SK-N-SH treated with all-trans-retinoic acid at 6 μM for 48 hours (cell line): ENCODE data around the gene SRGAP1.

Experiments used
- ATAC-seq: fragments of 200-7000 bp; cut with Tn5 transposase; 3 replicates; pipeline ENCODE4 v1.9.1; 2020; ENCODE audit warnings: mild to moderate bottlenecking, moderate library complexity
- ARNTL ChIP-seq: fragments of 450-650 bp; formaldehyde crosslinking; IDR thresholded peaks from 2 replicates; pipeline ENCODE4 v1.5.0; 2020; ENCODE audit warnings: low read depth, mild to moderate bottlenecking, moderate library complexity, borderline replicate concordance
- BACH2 ChIP-seq: fragments of 250-450 bp; sonication (Bioruptor Pico); IDR thresholded peaks from 2 replicates; pipeline ENCODE4 v1.9.0; 2021; ENCODE audit warnings: mild to moderate bottlenecking, borderline replicate concordance
- CREB5 ChIP-seq: fragments of 250-450 bp; sonication (Bioruptor Pico); IDR thresholded peaks from 2 replicates; pipeline ENCODE4 v1.5.1; 2020; ENCODE audit warnings: low read depth, mild to moderate bottlenecking, moderate library complexity
- CSDC2 ChIP-seq: fragments of 250-450 bp; sonication (Bioruptor Pico); IDR thresholded peaks from 2 replicates; pipeline ENCODE4 v1.5.0; 2020; ENCODE audit warnings: mild to moderate bottlenecking, moderate library complexity
- CSRNP3 ChIP-seq: fragments of 250-450 bp; sonication (Bioruptor Pico); IDR thresholded peaks from 2 replicates; pipeline ENCODE4 v1.5.1; 2021; ENCODE audit warnings: mild to moderate bottlenecking, moderate library complexity
- ESRRG ChIP-seq: fragments of 250-450 bp; sonication (Bioruptor Pico); IDR thresholded peaks from 2 replicates; pipeline ENCODE4 v1.6.1; 2021; ENCODE audit warnings: mild to moderate bottlenecking
- GLIS3 ChIP-seq: fragments of 250-450 bp; sonication (Bioruptor Pico); IDR thresholded peaks from 2 replicates; pipeline ENCODE4 v1.5.0; 2020; ENCODE audit warnings: mild to moderate bottlenecking, moderate library complexity
- ISL1 ChIP-seq: fragments of 250-450 bp; sonication (Bioruptor Pico); IDR thresholded peaks from 2 replicates; pipeline ENCODE4 v2.1.2; 2022; ENCODE audit warnings: mild to moderate bottlenecking, moderate library complexity
- PATZ1 ChIP-seq: fragments of 250-450 bp; sonication (Bioruptor Pico); IDR thresholded peaks from 2 replicates; pipeline ENCODE4 v1.8.0; 2020; ENCODE audit warnings: mild to moderate bottlenecking, moderate library complexity, borderline replicate concordance
- POU6F1 ChIP-seq: fragments of 250-450 bp; sonication (Bioruptor Pico); IDR thresholded peaks from 2 replicates; pipeline ENCODE4 v1.8.0; 2021; ENCODE audit warnings: low read depth, mild to moderate bottlenecking, moderate library complexity, borderline replicate concordance
- PPARA ChIP-seq: fragments of 250-450 bp; sonication (Bioruptor Pico); IDR thresholded peaks from 2 replicates; pipeline ENCODE4 v1.5.0; 2020; ENCODE audit warnings: mild to moderate bottlenecking, borderline replicate concordance
- RARB ChIP-seq: fragments of 250-450 bp; sonication (Bioruptor Pico); IDR thresholded peaks from 2 replicates; pipeline ENCODE4 v1.8.0; 2021; ENCODE audit warnings: mild to moderate bottlenecking, moderate library complexity
- SNAI2 ChIP-seq: fragments of 250-450 bp; sonication (Bioruptor Pico); IDR thresholded peaks from 2 replicates; pipeline ENCODE4 v1.5.0; 2020; ENCODE audit warnings: mild to moderate bottlenecking, moderate library complexity
- TCF4 ChIP-seq: fragments of 250-450 bp; sonication (Bioruptor Pico); IDR thresholded peaks from 2 replicates; pipeline ENCODE4 v1.8.0; 2021; ENCODE audit warnings: mild to moderate bottlenecking, moderate library complexity, borderline replicate concordance
- TSHZ2 ChIP-seq: fragments of 250-450 bp; sonication (Bioruptor Pico); IDR thresholded peaks from 2 replicates; pipeline ENCODE4 v1.5.0; 2020; ENCODE audit warnings: mild to moderate bottlenecking, moderate library complexity
- ZC3H10 ChIP-seq: fragments of 250-450 bp; sonication (Bioruptor Pico); IDR thresholded peaks from 2 replicates; pipeline ENCODE4 v1.5.1; 2021; ENCODE audit warnings: mild to moderate bottlenecking, moderate library complexity
- ZFP3 ChIP-seq: fragments of 250-450 bp; sonication (Bioruptor Pico); IDR thresholded peaks from 2 replicates; pipeline ENCODE4 v1.5.0; 2020; ENCODE audit warnings: mild to moderate bottlenecking, moderate library complexity
- ZFP30 ChIP-seq: fragments of 450-650 bp; formaldehyde crosslinking; IDR thresholded peaks from 2 replicates; pipeline ENCODE4 v1.5.0; 2022; ENCODE audit warnings: mild to moderate bottlenecking, moderate library complexity
- ZNF70 ChIP-seq: fragments of 450-650 bp; formaldehyde crosslinking; IDR thresholded peaks from 2 replicates; pipeline ENCODE4 v1.5.0; 2020; ENCODE audit warnings: mild to moderate bottlenecking, moderate library complexity

Gene SRGAP1

GRCh38 chr12:64087761-64088160 lies 243.3 kb downstream of the SRGAP1 start (continued):
- no peak for TF ChIP-seq TSHZ2 (CRISPR knock-in tag)
- TF ChIP-seq, all 23 proteins: peak for 0

- ATAC-seq: peak; percentile 93
- TF ChIP-seq ESRRG (CRISPR knock-in tag) (no peak), BACH2 (CRISPR knock-in tag) (no peak), CSDC2 (CRISPR knock-in tag) (peak; percentile 72; the same call in 1 of the 2 replicates), PPARA (no peak), ARNTL (no peak), TSHZ2 (CRISPR knock-in tag) (peak; percentile 48; the same call in 1 of the 2 replicates), CREB5 (peak; percentile 60; the same call in 1 of the 2 replicates), ZC3H10 (CRISPR knock-in tag) (no peak), GLIS3 (CRISPR knock-in tag) (no peak), CSRNP3 (CRISPR knock-in tag) (no peak), ZNF70 (no peak), PATZ1 (no peak), ISL1 (CRISPR knock-in tag) (peak; percentile 71), ZFP3 (peak; percentile 45; the same call in 1 of the 2 replicates), TCF4 (CRISPR knock-in tag) (no peak), SNAI2 (CRISPR knock-in tag) (no peak), POU6F1 (0 out of 2 replicates have a peak, but pooled peaks have one; percentile 44), RARB (CRISPR knock-in tag) (no peak), ZFP30 (CRISPR knock-in tag) (no peak)
Observed at GRCh38 chr12:64088431-64089349, 244.2 kb downstream of the SRGAP1 start.
